HG02571 (cell line): ENCODE measurements around the gene SLCO1A2.

Experiments used
- ATAC-seq: cut with Tn5 transposase; IDR thresholded peaks from one replicate; pipeline ENCODE4 v1.9.1; 2021; ENCODE audit warnings: mild to moderate bottlenecking, moderate library complexity; ENCODE audit not compliant: unreplicated experiment

SLCO1A2 gene

DNA sequence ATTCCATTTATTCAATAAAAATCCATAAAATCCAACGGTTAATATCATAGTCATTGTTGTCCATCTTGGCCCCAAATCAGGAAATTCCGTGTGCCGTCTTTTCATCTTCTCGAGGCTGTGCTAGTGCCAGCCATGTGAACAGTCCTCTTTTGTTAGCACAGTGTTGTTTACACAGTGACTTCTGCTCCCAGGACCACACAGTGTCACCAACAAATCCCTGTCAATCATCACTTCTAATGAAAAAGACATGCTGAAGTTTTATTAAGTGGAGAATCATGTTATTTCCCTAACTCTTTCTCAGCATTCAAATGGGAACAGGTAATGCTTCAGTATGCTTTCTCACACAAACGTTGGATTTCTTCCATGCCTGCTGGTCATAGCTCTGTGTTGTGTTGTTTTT is 1.9 kb upstream of the SLCO1A2 start:
- no peak for ATAC-seq

- no peak for ATAC-seq
Observed at GRCh38 chr12:21330682-21331253, 3.9 kb downstream of the SLCO1A2 start.

- no peak for ATAC-seq
Observed at GRCh38 chr12:21328578-21328977, 6.1 kb downstream of the SLCO1A2 start.

GRCh38 chr12:21324551-21324950 is 10.2 kb downstream of the SLCO1A2 start:
- no peak for ATAC-seq

GRCh38 chr12:21323736-21324135 is 11.0 kb downstream of the SLCO1A2 start:
- no peak for ATAC-seq

DNA sequence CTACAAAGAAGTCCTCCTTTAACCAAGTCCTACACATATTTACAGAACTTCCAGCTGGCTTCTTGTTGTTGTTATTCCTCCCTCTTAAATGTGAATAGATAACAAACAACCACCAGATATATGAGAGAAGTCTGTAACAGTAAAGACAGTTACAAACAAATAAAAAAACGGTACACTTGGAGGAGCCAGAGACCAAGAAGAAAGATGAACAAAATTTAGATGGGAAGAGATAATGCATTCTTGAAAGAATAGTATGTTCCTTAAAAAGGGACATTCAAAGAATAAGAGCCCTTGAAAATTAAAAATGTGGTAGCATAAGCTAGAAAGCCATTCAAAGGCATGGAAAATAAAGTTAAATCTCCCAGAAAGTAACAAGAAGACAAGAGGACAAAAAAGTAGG is 25.9 kb downstream of the SLCO1A2 start:
- no peak for ATAC-seq

- ATAC-seq = no peak
Observed at GRCh38 chr12:21305661-21306060, 29.1 kb downstream of the SLCO1A2 start.

DNA sequence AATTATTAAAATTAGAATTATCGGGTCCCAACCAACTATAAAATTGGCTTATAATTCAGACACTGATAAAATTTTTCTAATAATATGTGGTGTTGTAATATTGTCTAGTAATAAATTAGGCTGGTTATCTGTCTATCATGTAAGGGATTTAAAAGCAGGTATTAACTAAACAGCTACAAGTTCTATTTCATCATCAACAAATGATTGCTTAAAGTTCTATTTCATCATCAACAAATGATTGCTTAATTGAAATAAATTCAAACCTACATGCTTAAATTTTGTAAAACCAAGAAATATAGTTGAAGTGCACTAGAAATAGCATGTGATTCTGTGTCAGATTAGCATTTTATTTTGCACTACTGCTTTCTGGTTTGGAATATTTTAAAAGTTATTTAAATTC is 34.1 kb downstream of the SLCO1A2 start:
- no peak for ATAC-seq

- ATAC-seq = peak; percentile 83
Observed at GRCh38 chr12:21296751-21297406, 37.8 kb downstream of the SLCO1A2 start.

- no peak for ATAC-seq
Observed at GRCh38 chr12:21296348-21296747, 38.4 kb downstream of the SLCO1A2 start.

DNA sequence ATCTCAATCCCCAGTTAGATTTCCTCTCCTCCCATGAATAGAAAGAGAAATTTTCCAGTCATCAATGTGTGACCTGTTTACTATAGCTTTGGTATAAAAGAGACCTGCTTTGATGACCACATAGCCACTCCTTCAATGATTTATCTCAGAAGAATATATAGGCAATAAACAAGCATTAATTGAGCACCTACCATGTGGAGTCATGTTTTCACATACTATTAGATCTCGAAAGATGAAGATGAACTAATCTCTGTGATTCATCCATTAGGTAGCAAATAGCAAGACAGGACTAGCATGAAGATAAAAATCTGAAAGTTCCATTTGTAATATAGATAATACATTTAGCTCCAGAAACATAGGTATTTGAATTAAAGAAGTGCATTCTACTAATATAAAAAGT is 40.5 kb downstream of the SLCO1A2 start:
- no peak for ATAC-seq

- ATAC-seq = no peak
Observed at GRCh38 chr12:21292111-21292510, 42.6 kb downstream of the SLCO1A2 start.

DNA sequence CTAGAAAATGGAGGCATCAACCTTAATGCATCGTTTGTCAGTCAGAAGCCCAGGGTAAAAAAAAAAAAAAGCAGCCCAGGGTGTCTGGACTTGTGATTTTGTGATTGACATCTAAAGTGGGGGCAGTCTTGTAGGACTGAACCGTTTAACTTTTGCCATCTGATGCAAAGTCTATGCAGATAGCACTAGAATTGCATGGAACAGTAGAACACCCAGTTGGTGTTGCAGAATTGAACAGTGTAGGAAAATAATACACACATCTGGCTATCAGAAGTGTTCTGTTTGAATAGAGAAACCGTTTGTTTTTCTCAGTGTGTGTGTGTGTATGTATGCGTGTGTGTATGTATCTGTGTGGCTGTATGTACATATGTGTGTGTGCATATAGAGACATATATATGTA is 45.0 kb downstream of the SLCO1A2 start:
- no peak for ATAC-seq

DNA sequence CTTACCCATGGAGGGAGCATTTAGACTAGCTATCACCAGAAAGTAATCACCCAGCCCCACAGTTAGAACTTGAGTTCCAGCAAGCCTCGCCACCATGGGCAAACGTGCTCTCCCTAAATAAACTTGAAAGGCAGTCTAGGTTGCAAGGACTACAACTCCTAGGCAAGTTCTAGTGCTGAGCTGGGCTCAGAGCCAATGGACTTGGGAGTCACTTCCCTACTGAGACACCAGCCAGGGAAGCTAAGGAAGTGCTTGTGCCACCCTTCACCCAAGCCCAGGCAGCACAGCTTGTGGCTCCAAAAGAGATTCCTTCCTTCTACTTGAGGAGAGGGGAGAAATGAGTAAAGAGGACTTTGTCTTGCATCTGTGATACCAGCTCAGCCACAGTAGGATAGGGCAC is 57.9 kb downstream of the SLCO1A2 start:
- no peak for ATAC-seq

- no peak for ATAC-seq
Observed at GRCh38 chr12:21265932-21266331, 68.8 kb downstream of the SLCO1A2 start.

- ATAC-seq = no peak
Observed at GRCh38 chr12:21264232-21264631, 70.5 kb downstream of the SLCO1A2 start.

GRCh38 chr12:21257172-21257571 is 77.5 kb downstream of the SLCO1A2 start:
- ATAC-seq = no peak

- ATAC-seq = no peak
Observed at GRCh38 chr12:21252070-21252469, 82.6 kb downstream of the SLCO1A2 start.

- no peak for ATAC-seq
Observed at GRCh38 chr12:21248679-21249078, 86.0 kb downstream of the SLCO1A2 start.

DNA sequence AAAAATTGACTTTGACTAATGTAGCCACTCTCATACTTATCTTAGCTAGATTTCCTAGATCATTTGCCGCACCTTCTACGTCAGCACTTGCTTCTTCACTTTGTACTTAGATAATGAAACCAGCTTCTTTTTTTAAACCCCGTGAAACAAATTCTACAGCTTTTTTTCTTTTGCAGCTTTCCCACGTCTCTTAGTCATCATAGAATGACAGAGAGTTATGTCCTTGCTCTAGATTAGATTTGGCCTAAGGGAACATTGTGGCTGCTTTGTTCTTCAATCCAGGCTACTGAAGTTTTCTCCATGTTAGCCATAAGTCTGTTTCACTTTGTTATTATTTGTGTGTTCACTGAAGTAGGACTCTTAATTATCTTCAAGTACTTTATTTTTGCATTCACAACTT is 94.9 kb downstream of the SLCO1A2 start:
- ATAC-seq = no peak

DNA sequence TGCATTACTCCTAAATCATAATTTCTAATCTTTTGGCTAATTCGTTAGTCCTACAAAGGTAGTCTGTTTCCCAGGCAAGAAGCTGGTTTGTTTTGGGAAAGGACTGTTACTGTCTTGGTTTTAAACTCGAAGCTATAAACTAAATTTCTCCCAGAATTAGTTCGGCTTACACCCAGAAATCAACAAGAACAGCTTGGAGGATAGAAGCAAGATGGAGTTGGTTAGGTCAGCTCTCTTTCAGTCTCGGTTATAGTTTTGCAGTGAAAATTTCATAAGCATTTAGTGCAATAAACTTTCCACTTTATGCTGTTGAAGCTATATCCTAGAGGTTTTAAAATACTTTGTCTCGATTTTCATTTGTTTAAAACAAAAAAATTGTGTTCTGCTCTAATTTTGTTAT is 100.3 kb downstream of the SLCO1A2 start:
- no peak for ATAC-seq

DNA sequence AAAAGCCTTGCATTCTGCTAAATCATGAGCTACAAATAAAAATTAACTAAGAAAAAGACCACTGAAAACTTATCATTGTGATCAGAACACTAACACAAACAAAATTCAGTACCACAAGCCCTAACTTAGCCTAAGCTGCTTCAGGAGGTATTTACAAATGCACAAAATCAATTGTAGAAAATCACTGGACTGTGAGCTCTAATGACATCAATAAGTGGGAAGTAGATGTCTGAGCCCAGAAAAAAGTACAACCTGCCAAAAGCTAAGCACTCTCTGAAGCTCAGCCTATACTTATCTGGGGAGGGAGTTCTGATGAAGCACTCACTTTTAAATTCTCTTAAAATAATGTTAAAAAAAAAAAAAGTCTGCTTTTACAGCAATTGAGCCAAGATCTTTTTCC is 110.8 kb downstream of the SLCO1A2 start:
- no peak for ATAC-seq

DNA sequence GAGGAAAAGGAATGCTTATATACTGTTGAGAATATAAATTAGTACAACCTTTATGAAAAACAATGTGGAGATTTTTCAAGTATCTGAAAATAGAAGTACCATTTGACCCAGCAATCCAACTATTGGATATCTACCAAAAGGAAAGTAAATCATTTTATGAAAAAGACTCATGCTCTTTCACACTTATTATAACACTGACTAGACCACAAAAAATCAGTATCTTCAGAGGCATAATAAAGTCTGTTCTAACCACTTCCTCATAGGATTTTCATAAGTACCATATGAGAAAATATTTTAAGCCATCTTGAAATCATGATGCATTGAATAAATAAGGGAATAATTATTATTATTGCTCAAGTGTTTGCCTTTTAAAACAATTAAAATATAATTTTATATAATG is 112.9 kb downstream of the SLCO1A2 start:
- no peak for ATAC-seq
